ENCODE results near the gene NCAPH2.

- TF ChIP-seq CTCF (IDR thresholded peaks at IDR 0.05), result no peak
- no peak for TF ChIP-seq POLR2A (IDR thresholded peaks at IDR 0.05)
Measured at GRCh38 chr22:50489363-50490243, 18.4 kb upstream of the NCAPH2 start.
